Psoas muscle (tissue), 8 donors: ENCODE data around the gene KRT222. TPM values are rescaled to one million over a fixed set of nuclear protein-coding genes. Genes with fewer than 3 reads are reported as not detected.
A peak's percentile ranks its signal among the peaks of the same experiment; 100 is the strongest.

ENCODE experiments used
- ATAC-seq, 4 donors: fragments of 200-7000 bp; cut with Tn5 transposase; one replicate each; pipeline ENCODE4 v1.9.1; 2020; ENCODE audit warnings: moderate library complexity in 3 of 4, mild to moderate bottlenecking in 2 of 4
- DNase-seq, 2 donors: peaks; one replicate each; pipeline ENCODE4 v3.0.0-alpha.2; 2020
- H3K27ac ChIP-seq: fragments of 200-600 bp; one replicate; pipeline ENCODE4 v1.8.0; 2022
- H3K27me3 ChIP-seq, 3 donors: fragments of 200-600 bp in 1 of 3; one replicate each; pipeline versions ENCODE4 v1.6.1 to v1.8.0; 2013 to 2022; ENCODE audit warnings: low read length in 2 of 3, mild to moderate bottlenecking in 2 of 3, moderate library complexity in 1 of 3; ENCODE audit not compliant: insufficient read depth in 3 of 3
- H3K36me3 ChIP-seq, 2 donors: fragments of 200-600 bp in 1 of 2; one replicate each; pipeline versions ENCODE4 v1.6.1 to v1.8.0; 2013 to 2022; ENCODE audit warnings: low read depth in 1 of 2, mild to moderate bottlenecking in 1 of 2, moderate library complexity in 1 of 2; ENCODE audit not compliant: insufficient read depth in 1 of 2
- H3K4me1 ChIP-seq: fragments of 200-600 bp; one replicate; pipeline ENCODE4 v1.8.0; 2022
- H3K4me3 ChIP-seq: fragments of 200-600 bp; one replicate; pipeline ENCODE4 v1.8.0; 2022; ENCODE audit warnings: mild to moderate bottlenecking
- H3K9me3 ChIP-seq: fragments of 200-600 bp; one replicate; pipeline ENCODE4 v1.8.0; 2022
- WGBS, 3 donors: extraction: QIAGEN DNeasy Blood & Tissue Kit; methylation state at CpG; one replicate each; pipeline versions ENCODE4 v1.1.6 to v1.1.7; 2013; 5-methylcytosine and 5-hydroxymethylcytosine counted together
- intact Hi-C, 2 donors: fragments of 100-400 bp; cut with DNase I; formaldehyde crosslinking; loops; one replicate each; pipeline versions ENCODE4 v1.11.0 to v1.14.2; 2022
- polyA plus RNA-seq, 3 donors: library from polyadenylated mRNA; stranded (reverse); fragments of 200-250 nt; gene quantifications; one replicate each; pipeline ENCODE4 v1.2.3, GENCODE V29; 2013
- total RNA-seq, 4 donors: library from RNA; stranded (reverse); fragmentation: NEBNext Ultra II Directional in 2 of 4; extraction: Animal tissue kit (Norgen Biotek cat#: 25700) in 2 of 4; gene quantifications; one replicate each; pipeline versions ENCODE4 v1.2.1 to v1.2.4, GENCODE V29; 2021 to 2023
- TF ChIP-seq, protein P1 (sequence below): fragments of 200-600 bp; IDR thresholded peaks from one replicate; pipeline ENCODE4 v1.8.0; 2022; ENCODE audit warnings: antibody characterized with exemption
- donor health status: healthy with polysubstance abuse.
- donor health status: DM: no; HTN: no; CAD: no; lungs with moderate emphysema.
- donor health status: Bipolar disorder and iron deficiency.
- donor health status: healthy.
- donor health status: DM: yes; HTN: yes; CAD: no.
- donor health status: DM: no; HTN: no; CAD: no.
- donor health status: DM: no; HTN: no; CAD: no.
- donor health status: DM: yes; HTN: yes; CAD: no.

KRT222 gene
- total and polyA plus RNA-seq, 7 donors = 0.08 to 0.37 (median 0.21) TPM; not detected in 3

DNA sequence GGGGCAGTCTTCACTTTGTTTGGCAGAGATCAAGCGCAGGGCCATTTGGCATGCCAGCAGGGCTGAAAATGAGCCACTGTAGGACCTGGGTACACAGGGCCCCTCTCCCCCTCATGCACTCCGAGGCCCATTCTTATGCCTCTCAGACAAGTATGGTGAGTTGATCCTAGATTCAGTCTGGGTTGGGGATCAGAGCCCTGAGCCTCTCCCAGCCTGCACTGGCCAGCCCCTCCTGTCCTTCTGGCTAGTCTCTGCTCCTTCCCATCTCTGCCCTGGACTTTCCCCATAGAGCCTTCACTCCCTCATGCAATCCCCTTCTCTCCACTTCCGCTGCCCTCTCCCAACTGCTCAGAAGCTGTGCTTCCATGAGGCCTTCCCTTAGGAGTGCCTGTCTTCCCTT lies 48.4 kb downstream of the KRT222 start:
- TF ChIP-seq, protein P1, sequence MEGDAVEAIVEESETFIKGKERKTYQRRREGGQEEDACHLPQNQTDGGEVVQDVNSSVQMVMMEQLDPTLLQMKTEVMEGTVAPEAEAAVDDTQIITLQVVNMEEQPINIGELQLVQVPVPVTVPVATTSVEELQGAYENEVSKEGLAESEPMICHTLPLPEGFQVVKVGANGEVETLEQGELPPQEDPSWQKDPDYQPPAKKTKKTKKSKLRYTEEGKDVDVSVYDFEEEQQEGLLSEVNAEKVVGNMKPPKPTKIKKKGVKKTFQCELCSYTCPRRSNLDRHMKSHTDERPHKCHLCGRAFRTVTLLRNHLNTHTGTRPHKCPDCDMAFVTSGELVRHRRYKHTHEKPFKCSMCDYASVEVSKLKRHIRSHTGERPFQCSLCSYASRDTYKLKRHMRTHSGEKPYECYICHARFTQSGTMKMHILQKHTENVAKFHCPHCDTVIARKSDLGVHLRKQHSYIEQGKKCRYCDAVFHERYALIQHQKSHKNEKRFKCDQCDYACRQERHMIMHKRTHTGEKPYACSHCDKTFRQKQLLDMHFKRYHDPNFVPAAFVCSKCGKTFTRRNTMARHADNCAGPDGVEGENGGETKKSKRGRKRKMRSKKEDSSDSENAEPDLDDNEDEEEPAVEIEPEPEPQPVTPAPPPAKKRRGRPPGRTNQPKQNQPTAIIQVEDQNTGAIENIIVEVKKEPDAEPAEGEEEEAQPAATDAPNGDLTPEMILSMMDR = no peak
- intact Hi-C loops = no loop called here
- WGBS, 3 donors = 62 to 77% (median 62%) methylated on average over 3 of the region's 3 CpGs

DNA sequence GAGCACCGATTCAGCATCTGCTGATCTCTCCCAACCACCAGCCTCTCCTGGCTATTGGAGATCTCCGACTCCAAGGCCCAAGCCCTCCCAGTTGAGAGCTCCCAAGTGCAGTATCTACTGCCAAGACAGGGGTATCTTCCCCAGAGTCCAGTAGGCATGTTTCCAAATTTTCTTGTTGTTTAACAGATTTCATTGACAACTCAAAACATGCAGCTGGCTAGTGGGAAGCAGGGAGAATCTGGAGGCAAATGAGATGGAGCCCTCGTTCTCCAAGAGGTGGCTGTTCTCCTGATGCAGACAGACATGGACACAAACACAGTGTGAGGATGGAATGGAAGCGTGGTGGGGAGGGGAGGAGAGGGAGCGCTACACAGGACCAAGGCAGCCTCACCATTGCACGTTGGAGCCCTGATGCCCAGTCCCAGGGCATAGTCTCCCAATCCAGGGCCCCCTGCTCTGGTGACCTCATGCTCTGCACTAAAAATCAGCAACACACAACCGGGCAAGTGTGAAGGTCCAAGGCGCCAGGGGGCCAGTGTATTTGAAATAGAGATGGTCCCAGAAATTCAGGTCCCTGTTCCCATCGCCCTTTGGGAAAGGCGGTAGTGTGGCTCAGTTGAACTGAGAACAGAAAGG lies 49.0 kb downstream of the KRT222 start:
- Histone ChIP-seq H3K27ac (no peak overlapping the region), H3K4me1 (no peaks in the 10 kb centered on the region), H3K36me3 (no peaks in the 10 kb centered on the region), H3K4me3 (no peak overlapping the region), H3K9me3 (no peaks in the 10 kb centered on the region), H3K27me3 (peaks cover 0 to 40% (median 7%) of the 10 kb centered on the region in 3 donors)
- 65 to 69% (median 68%) methylated on average over 10 of the region's 10 CpGs for WGBS, 3 donors
- TF ChIP-seq, protein P1 = no peak
- DNase-seq (no peak), ATAC-seq (no peak)
- intact Hi-C loops = no loop called here

More for the DNA sequence above, 48.4 kb downstream of the KRT222 start:
- peak in 1 of 2 donors; percentile 27 for DNase-seq
- no peak overlapping the region for H3K4me3 ChIP-seq
- ATAC-seq = no peak
- H3K27ac ChIP-seq = no peak overlapping the region
- H3K36me3 ChIP-seq = no peaks in the 10 kb centered on the region
- peaks cover 0 to 46% (median 7%) of the 10 kb centered on the region in 3 donors for H3K27me3 ChIP-seq
- H3K9me3 ChIP-seq = no peaks in the 10 kb centered on the region
- H3K4me1 ChIP-seq = no peaks in the 10 kb centered on the region

DNA sequence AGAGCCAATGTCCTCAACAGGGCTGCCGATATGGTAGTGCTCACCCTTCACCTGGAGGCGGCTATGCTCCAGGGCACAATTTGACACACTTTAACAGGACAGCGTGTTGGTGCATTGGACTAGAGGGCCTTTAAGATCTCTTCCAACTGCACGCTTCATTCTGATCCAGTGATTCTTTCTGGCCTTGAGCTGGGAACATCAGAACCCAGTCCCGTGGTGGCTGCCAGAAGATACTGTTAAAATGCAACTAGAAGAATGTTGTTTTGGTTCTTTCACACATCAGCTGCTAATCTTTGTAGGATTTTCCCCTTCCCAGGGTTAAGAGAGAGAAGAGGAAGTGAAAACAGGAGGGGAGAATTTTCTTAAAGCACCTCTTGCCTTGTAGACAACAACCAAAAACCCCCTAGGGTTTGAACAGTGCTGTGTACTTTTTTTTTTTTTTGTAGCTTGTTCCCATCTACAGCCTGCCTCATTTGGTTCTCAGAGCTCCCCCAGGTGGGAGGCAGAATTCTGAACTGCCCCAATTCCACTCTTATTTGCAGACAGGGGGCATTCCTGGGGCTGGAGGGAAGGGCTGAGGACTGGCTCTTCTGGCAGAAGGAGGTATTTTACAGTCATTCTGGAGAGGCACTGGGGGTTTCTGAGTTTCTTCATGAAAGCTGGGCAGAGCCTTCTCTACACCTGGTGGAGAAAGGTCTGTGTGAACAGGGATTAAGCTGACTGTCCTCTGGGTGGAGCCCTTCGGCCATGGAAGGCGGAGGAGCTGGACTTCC lies 49.7 kb downstream of the KRT222 start:
- TF ChIP-seq, protein P1 = peak; percentile 30
- peak in 1 of 4 donors; percentile 46 for ATAC-seq
- Histone ChIP-seq H3K4me1 (no peaks in the 10 kb centered on the region), H3K4me3 (no peak overlapping the region), H3K27me3 (peaks cover 0 to 36% (median 7%) of the 10 kb centered on the region in 3 donors), H3K9me3 (no peaks in the 10 kb centered on the region), H3K36me3 (no peaks in the 10 kb centered on the region), H3K27ac (no peak overlapping the region)
- intact Hi-C loops = no loop called here
- 52 to 58% (median 58%) methylated on average over 7 of the region's 7 CpGs for WGBS, 3 donors
- DNase-seq = peak in 1 of 2 donors; percentile 71

DNA sequence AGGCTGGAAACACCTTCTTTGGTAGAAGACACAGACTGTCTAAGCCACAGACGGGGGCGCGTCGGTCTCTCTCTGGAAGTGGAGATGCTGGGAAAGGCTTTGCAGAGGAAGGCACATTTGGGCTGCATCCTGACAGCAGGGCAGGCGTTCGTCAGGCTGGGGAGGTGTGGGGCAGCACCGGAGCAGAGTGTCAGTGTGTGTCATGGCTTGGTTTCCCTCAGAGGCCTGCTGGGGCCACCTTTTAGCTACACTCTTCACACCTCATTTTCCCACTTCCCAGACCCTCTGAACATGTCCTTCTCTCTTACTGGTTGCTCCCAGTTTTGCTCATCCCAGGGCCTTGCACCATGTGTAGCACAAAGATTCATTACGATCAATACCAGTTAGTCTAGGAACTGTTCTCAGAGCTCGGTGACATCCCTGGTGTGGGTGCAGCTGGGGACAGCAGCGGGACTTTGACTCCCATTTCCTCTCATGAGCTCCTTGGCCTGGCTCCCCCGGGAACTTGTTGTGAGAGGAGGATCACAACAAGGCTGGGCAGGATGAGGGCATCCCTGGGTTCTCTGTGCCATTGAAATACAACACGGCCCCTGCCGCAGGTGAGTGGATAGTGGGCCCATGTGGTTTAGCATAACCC lies 50.4 kb downstream of the KRT222 start:
- no peak for DNase-seq
- Histone ChIP-seq H3K4me3 (no peak overlapping the region), H3K9me3 (no peaks in the 10 kb centered on the region), H3K4me1 (no peaks in the 10 kb centered on the region), H3K27ac (no peak overlapping the region), H3K27me3 (peaks cover 0 to 33% (median 7%) of the 10 kb centered on the region in 3 donors), H3K36me3 (no peaks in the 10 kb centered on the region)
- TF ChIP-seq, protein P1 = no peak
- 69 to 84% (median 76%) methylated on average over 13 of the region's 13 CpGs for WGBS, 3 donors
- no peak for ATAC-seq
- intact Hi-C loops = no loop called here
